HL-60 (cell line): ENCODE results near the gene CBX8.

ENCODE experiments used
- DNase-seq, 2 experiments: peaks; one replicate each; pipeline ENCODE4 v3.0.0-alpha.2; 2010 to 2020; ENCODE audit warnings: low read depth in 1 of 2, low spot score in 1 of 2
- H3K27ac ChIP-seq: fragments of 250-450 bp; sonication (Bioruptor Pico); replicated peaks from 2 replicates; pipeline ENCODE4 v1.5.1; 2020; ENCODE audit warnings: mild to moderate bottlenecking, moderate library complexity
- H3K27me3 ChIP-seq: fragments of 250-450 bp; sonication (Bioruptor Pico); 2 replicates; pipeline ENCODE4 v1.5.1; 2021; ENCODE audit warnings: mild to moderate bottlenecking, moderate library complexity; ENCODE audit not compliant: insufficient read depth, poor library complexity, severe bottlenecking
- H3K4me3 ChIP-seq: replicated peaks from 2 replicates; pipeline ENCODE4 v1.5.1; 2011; ENCODE audit warnings: mild to moderate bottlenecking, control low read depth, low read length; ENCODE audit not compliant: insufficient read depth
- GABPA ChIP-seq: IDR thresholded peaks from 2 replicates; pipeline ENCODE4 v1.6.1; 2012; ENCODE audit warnings: low read depth
- POLR2AphosphoS5 ChIP-seq: IDR thresholded peaks from 2 replicates; pipeline ENCODE4 v1.6.1; 2012; ENCODE audit warnings: low read depth
- REST ChIP-seq: IDR thresholded peaks from 2 replicates; pipeline ENCODE4 v1.6.1; 2012; ENCODE audit warnings: low read depth; ENCODE audit not compliant: insufficient replicate concordance
- SPI1 ChIP-seq: IDR thresholded peaks from 2 replicates; pipeline ENCODE4 v1.6.1; 2012; ENCODE audit warnings: low read depth, mild to moderate bottlenecking, borderline replicate concordance
- TF ChIP-seq, protein P1 (sequence below): IDR thresholded peaks from one replicate; pipeline ENCODE4 v1.5.1; 2011; ENCODE audit warnings: low read length, control low read depth, inconsistent platforms; ENCODE audit not compliant: insufficient read depth

Gene CBX8

GRCh38 chr17:79801156-79802038 is 4.5 kb upstream of the CBX8 start:
- TF ChIP-seq GABPA (no peak), SPI1 (no peak), REST (no peak), POLR2AphosphoS5 (no peak)
- TF ChIP-seq, protein P1, sequence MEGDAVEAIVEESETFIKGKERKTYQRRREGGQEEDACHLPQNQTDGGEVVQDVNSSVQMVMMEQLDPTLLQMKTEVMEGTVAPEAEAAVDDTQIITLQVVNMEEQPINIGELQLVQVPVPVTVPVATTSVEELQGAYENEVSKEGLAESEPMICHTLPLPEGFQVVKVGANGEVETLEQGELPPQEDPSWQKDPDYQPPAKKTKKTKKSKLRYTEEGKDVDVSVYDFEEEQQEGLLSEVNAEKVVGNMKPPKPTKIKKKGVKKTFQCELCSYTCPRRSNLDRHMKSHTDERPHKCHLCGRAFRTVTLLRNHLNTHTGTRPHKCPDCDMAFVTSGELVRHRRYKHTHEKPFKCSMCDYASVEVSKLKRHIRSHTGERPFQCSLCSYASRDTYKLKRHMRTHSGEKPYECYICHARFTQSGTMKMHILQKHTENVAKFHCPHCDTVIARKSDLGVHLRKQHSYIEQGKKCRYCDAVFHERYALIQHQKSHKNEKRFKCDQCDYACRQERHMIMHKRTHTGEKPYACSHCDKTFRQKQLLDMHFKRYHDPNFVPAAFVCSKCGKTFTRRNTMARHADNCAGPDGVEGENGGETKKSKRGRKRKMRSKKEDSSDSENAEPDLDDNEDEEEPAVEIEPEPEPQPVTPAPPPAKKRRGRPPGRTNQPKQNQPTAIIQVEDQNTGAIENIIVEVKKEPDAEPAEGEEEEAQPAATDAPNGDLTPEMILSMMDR, result no peak

GRCh38 chr17:79800325-79801155 is 3.7 kb upstream of the CBX8 start:
- TF ChIP-seq SPI1, result no peak
- TF ChIP-seq, protein P1, result no peak
- TF ChIP-seq REST, result no peak
- TF ChIP-seq POLR2AphosphoS5, result no peak
- TF ChIP-seq GABPA, result no peak
- DNase-seq, result peak in 1 of 2 experiments; percentile 36

More at GRCh38 chr17:79801156-79802038, 4.5 kb upstream of the CBX8 start:
- H3K27me3 ChIP-seq, result peaks cover 76% of the 10 kb centered on the region
- no peak overlapping the region for H3K27ac ChIP-seq
- DNase-seq, result no peak
- H3K4me3 ChIP-seq, result no peak overlapping the region

DNA sequence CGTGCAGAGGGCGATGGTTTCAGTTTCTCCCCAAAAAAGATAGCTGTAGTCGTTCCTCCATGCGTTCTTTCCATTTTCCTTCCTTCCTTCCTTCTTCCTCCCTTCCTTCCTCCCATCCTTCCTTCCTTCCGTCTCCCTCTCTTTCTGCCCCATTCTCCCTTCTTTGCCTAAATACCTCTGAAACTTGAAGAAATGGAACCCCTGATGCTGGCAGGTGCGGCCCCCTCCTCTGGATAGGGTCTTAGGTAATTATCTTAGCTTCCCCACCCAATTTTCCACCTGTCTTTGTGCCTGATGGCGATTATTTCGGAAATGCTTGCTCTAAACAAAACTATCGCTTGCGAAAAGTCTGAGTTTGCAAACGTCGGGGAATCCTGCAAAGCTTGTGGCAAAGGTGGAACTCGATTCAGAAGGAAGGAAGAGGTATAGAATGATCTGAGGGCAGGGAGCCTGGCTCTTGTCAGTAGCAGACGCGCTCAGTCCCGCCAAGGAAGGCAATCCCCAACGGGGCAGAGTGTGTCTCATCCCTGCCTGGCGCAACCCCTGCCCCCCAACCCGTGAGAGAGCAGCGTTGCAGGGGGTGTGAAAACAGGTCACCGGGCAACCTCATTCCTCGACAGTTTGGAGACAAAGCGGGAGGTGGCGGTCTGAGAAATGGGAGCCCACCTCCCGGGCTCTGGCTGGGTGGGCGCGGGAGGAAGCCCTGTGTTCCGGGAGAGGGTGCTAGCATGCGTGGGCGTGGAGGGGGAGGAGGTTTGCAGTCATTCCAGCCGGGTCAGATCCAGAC is 2.9 kb upstream of the CBX8 start:
- peaks cover 66% of the 10 kb centered on the region for H3K27me3 ChIP-seq
- TF ChIP-seq, protein P1, result no peak
- TF ChIP-seq GABPA, result no peak
- TF ChIP-seq REST, result no peak
- TF ChIP-seq POLR2AphosphoS5, result no peak
- TF ChIP-seq SPI1, result no peak
- DNase-seq, result no peak
- H3K27ac ChIP-seq, result no peak overlapping the region
- H3K4me3 ChIP-seq, result no peak overlapping the region

More at GRCh38 chr17:79800325-79801155, 3.7 kb upstream of the CBX8 start:
- no peak overlapping the region for H3K27ac ChIP-seq
- peaks cover 74% of the 10 kb centered on the region for H3K27me3 ChIP-seq
- peak overlapping the region; percentile 25 for H3K4me3 ChIP-seq
